HCT116 (cell line): ENCODE data around the gene URB1. TPM values are rescaled to one million over a fixed set of nuclear protein-coding genes. Genes with fewer than 3 reads are reported as not detected.

ENCODE experiments used
- ATAC-seq: fragments of 200-7000 bp; cut with Tn5 transposase; 2 replicates; pipeline ENCODE4 v1.9.1; 2020; ENCODE audit warnings: mild to moderate bottlenecking, moderate library complexity
- BruUV-seq: library from RNA; stranded (reverse); fragments of 400-500 nt; replicated peaks from 2 replicates; lab custom pipeline; 2021; lab: Mats Ljungman, UMichigan
- CTCF ChIA-PET: fragments of 300-600 bp; sonication (Branson Sonifier 250); formaldehyde crosslinking; loops from one replicate; lab custom pipeline; 2021; ENCODE audit warnings: antibody characterized with exemption; lab: Charles Lee
- POLR2A ChIA-PET: fragments of 300-600, 350-600 bp; sonication (Branson Sonifier 250); formaldehyde crosslinking; loops from one replicate; lab custom pipeline; 2021; ENCODE audit warnings: antibody characterized with exemption; lab: Charles Lee
- RAD21 ChIA-PET, 2 experiments: fragments of 300-600 bp; sonication (Branson Sonifier 250); formaldehyde crosslinking; loops; one replicate each; lab custom pipeline; 2023; ENCODE audit warnings: low total read pairs in 2 of 2; ENCODE audit not compliant: uncharacterized antibody in 2 of 2, unreplicated experiment in 2 of 2, low non-redundant PET in 1 of 2; lab: Charles Lee
- DNase-seq: peaks from one replicate; pipeline ENCODE4 v3.0.0-alpha.2; 2010; ENCODE audit warnings: low read depth, low spot score
- H2AFZ ChIP-seq: fragments of 200-600 bp; shearing (Covaris generic), sonication (generic); 2 replicates; pipeline ENCODE4 v1.6.1; 2017; ENCODE audit warnings: low read depth, mixed run types, mixed read lengths, antibody characterized with exemption, low read length; ENCODE audit not compliant: poor library complexity, severe bottlenecking
- H3K27ac ChIP-seq: 2 replicates; pipeline ENCODE4 v1.5.1; 2012; ENCODE audit warnings: low read depth, low read length
- H3K27me3 ChIP-seq: fragments of 200-600 bp; sonication (generic); 2 replicates; pipeline ENCODE4 v1.6.1; 2016; ENCODE audit warnings: mixed run types, low read length, mixed read lengths; ENCODE audit not compliant: insufficient read depth
- H3K36me3 ChIP-seq, 2 experiments: fragments of 200-500 bp in 1 of 2; fragments of 200-600 bp in 1 of 2; sonication (Bioruptor generic) in 1 of 2; sonication (generic) in 1 of 2; 2 replicates each; pipeline versions ENCODE4 v1.5.1 to v1.6.1; 2014 to 2016; ENCODE audit warnings: low read length in 2 of 2, inconsistent platforms in 1 of 2, mixed read lengths in 1 of 2, mixed run types in 1 of 2; ENCODE audit not compliant: insufficient read depth in 2 of 2, control insufficient read depth in 1 of 2
- H3K4me1 ChIP-seq, 2 experiments: fragments of 200-600 bp in 1 of 2; sonication (generic) in 1 of 2; 2 replicates each; pipeline versions ENCODE4 v1.5.1 to v1.6.1; 2012 to 2017; ENCODE audit warnings: low read length in 2 of 2, inconsistent platforms in 1 of 2, mild to moderate bottlenecking in 1 of 2, mixed read lengths in 1 of 2, mixed run types in 1 of 2, moderate library complexity in 1 of 2; ENCODE audit not compliant: insufficient read depth in 2 of 2, control insufficient read depth in 1 of 2
- H3K4me2 ChIP-seq: fragments of 200-600 bp; sonication (generic); 2 replicates; pipeline ENCODE4 v1.6.1; 2017; ENCODE audit warnings: mixed run types, low read length, mixed read lengths
- H3K4me3 ChIP-seq, 2 experiments: fragments of 200-600 bp in 1 of 2; sonication (generic) in 1 of 2; replicated peaks in 1 of 2; 2 replicates each; pipeline ENCODE4 v1.5.1; 2011 to 2016; ENCODE audit warnings: low read length in 2 of 2, control low read depth in 1 of 2, low read depth in 1 of 2, mild to moderate bottlenecking in 1 of 2, mixed read lengths in 1 of 2, mixed run types in 1 of 2
- H3K79me2 ChIP-seq: fragments of 200-600 bp; sonication (generic); 2 replicates; pipeline ENCODE4 v1.6.1; 2017; ENCODE audit warnings: mild to moderate bottlenecking, mixed run types, low read length, moderate library complexity, mixed read lengths; ENCODE audit not compliant: insufficient read depth
- H3K9ac ChIP-seq: fragments of 200-600 bp; sonication (generic); 2 replicates; pipeline ENCODE4 v1.6.1; 2016; ENCODE audit warnings: low read length, mixed read lengths
- H3K9me2 ChIP-seq: fragments of 200-600 bp; sonication (generic), shearing (Covaris generic); 2 replicates; pipeline ENCODE4 v1.6.1; 2017; ENCODE audit warnings: mixed run types, mild to moderate bottlenecking, moderate library complexity; ENCODE audit not compliant: insufficient read depth
- H3K9me3 ChIP-seq, 2 experiments: fragments of 200-500 bp in 1 of 2; fragments of 200-600 bp in 1 of 2; sonication (Bioruptor generic) in 1 of 2; sonication (generic) in 1 of 2; 2 replicates each; pipeline ENCODE4 v1.6.1; 2014 to 2017; ENCODE audit warnings: low read length in 2 of 2, mixed read lengths in 2 of 2, inconsistent platforms in 1 of 2, low read depth in 1 of 2, mild to moderate bottlenecking in 1 of 2, mixed run types in 1 of 2, moderate library complexity in 1 of 2; ENCODE audit not compliant: control insufficient read depth in 1 of 2, insufficient read depth in 1 of 2
- H4K20me1 ChIP-seq: fragments of 200-600 bp; sonication (generic), shearing (Covaris generic); 2 replicates; pipeline ENCODE4 v1.6.1; 2017; ENCODE audit warnings: mixed run types, mild to moderate bottlenecking, moderate library complexity; ENCODE audit not compliant: insufficient read depth
- CEBPB ChIP-seq: IDR thresholded peaks from 2 replicates; pipeline ENCODE4 v1.6.1; 2012; ENCODE audit warnings: low read depth
- CTCF ChIP-seq, 3 experiments: fragments of 200-600 bp in 1 of 3; sonication (generic) in 1 of 3; IDR thresholded peaks in 2 of 3; conservative IDR thresholded peaks in 1 of 3; 2 replicates each; pipeline ENCODE4 v1.5.1; 2012 to 2017; ENCODE audit warnings: low read depth in 2 of 3, low read length in 2 of 3, antibody characterized with exemption in 1 of 3, borderline replicate concordance in 1 of 3, control low read depth in 1 of 3, mild to moderate bottlenecking in 1 of 3, mixed read lengths in 1 of 3, mixed run types in 1 of 3, moderate library complexity in 1 of 3; ENCODE audit not compliant: insufficient read depth in 1 of 3
- EGR1 ChIP-seq: IDR thresholded peaks from 2 replicates; pipeline ENCODE4 v1.6.1; 2012; ENCODE audit warnings: low read depth
- EZH2 ChIP-seq: fragments of 200-600 bp; sonication (generic); IDR thresholded peaks from 2 replicates; pipeline ENCODE4 v1.6.1; 2017; ENCODE audit warnings: antibody characterized with exemption, mixed run types
- EZH2phosphoT487 ChIP-seq: fragments of 200-600 bp; IDR thresholded peaks from 2 replicates; pipeline ENCODE4 v1.6.1; 2018; ENCODE audit warnings: antibody characterized with exemption, borderline replicate concordance
- FOSL1 ChIP-seq: IDR thresholded peaks from 2 replicates; pipeline ENCODE4 v1.6.1; 2012; ENCODE audit warnings: low read depth
- POLR2A ChIP-seq: IDR thresholded peaks from 2 replicates; pipeline ENCODE4 v1.7.0; 2011; ENCODE audit warnings: borderline replicate concordance; ENCODE audit not compliant: insufficient read depth, insufficient read length; ENCODE audit errors: extremely low read depth
- POLR2AphosphoS5 ChIP-seq: IDR thresholded peaks from 2 replicates; pipeline ENCODE4 v1.6.1; 2011; ENCODE audit warnings: mild to moderate bottlenecking, low read depth, low read length, moderate library complexity
- RAD21 ChIP-seq: IDR thresholded peaks from 2 replicates; pipeline ENCODE4 v1.6.1; 2012; ENCODE audit warnings: low read depth, mild to moderate bottlenecking
- SP1 ChIP-seq: IDR thresholded peaks from 2 replicates; pipeline ENCODE4 v1.6.1; 2012; ENCODE audit warnings: low read depth
- SRF ChIP-seq: IDR thresholded peaks from 2 replicates; pipeline ENCODE4 v1.6.1; 2012; ENCODE audit warnings: low read depth
- TCF7L2 ChIP-seq: IDR thresholded peaks from 2 replicates; pipeline ENCODE4 v1.7.0; 2011; ENCODE audit warnings: borderline replicate concordance, inconsistent platforms; ENCODE audit not compliant: insufficient read depth, insufficient read length; ENCODE audit errors: extremely low read depth
- YY1 ChIP-seq: IDR thresholded peaks from 2 replicates; pipeline ENCODE4 v1.6.1; 2011; ENCODE audit warnings: low read length, low read depth, moderate library complexity, mild to moderate bottlenecking; ENCODE audit not compliant: insufficient replicate concordance; ENCODE audit errors: extremely low read depth
- ZBTB33 ChIP-seq: IDR thresholded peaks from 2 replicates; pipeline ENCODE4 v1.6.1; 2011; ENCODE audit warnings: mild to moderate bottlenecking, low read length, moderate library complexity; ENCODE audit not compliant: insufficient replicate concordance; ENCODE audit errors: extremely low read depth
- ZFX ChIP-seq: fragments of 450-650 bp; IDR thresholded peaks from 2 replicates; pipeline ENCODE4 v1.6.1; 2017
- ZNF274 ChIP-seq: fragments of 200-500 bp; sonication (Bioruptor generic); IDR thresholded peaks from 2 replicates; pipeline ENCODE4 v1.6.1; 2014; ENCODE audit warnings: mild to moderate bottlenecking, low read depth, low read length, inconsistent platforms
- intact Hi-C: fragments of 100-400 bp; cut with micrococcal nuclease; formaldehyde crosslinking; loops from 2 replicates; pipeline ENCODE4 v1.10.0; 2022
- total RNA-seq: library from RNA; stranded (reverse); gene quantifications from one replicate; pipeline ENCODE4 v1.2.1, GENCODE V29; 2021; ENCODE audit not compliant: unreplicated experiment

URB1 gene
- total RNA-seq, 1 experiment from 2014 or later = 28.3 TPM

GRCh38 chr21:32347977-32348376 is 44.8 kb downstream of the URB1 start:
- peaks cover 71 to 83% of the 10 kb centered on the region in 2 experiments for H3K36me3 ChIP-seq
- no peak overlapping the region for H2AFZ ChIP-seq
- no peak overlapping the region for H3K9ac ChIP-seq
- H3K4me1 ChIP-seq = no peaks in the 10 kb centered on the region
- ATAC-seq (no peak), DNase-seq (no peak)
- H3K27ac ChIP-seq = no peak overlapping the region
- POLR2A ChIA-PET = no interaction called here
- intact Hi-C loops = no loop called here
- H3K4me2 ChIP-seq = no peak overlapping the region
- CTCF ChIA-PET = no interaction called here
- H3K79me2 ChIP-seq = peaks cover 47% of the 10 kb centered on the region; the same call in 1 of the 2 replicates
- no peak for TF ChIP-seq EGR1
- no peak for TF ChIP-seq TCF7L2
- TF ChIP-seq YY1 = no peak
- TF ChIP-seq, all 23 proteins: peak for 0
- Histone ChIP-seq H3K27me3 (no peaks in the 10 kb centered on the region), H4K20me1 (no peaks in the 10 kb centered on the region), H3K4me3 (no peak overlapping the region), H3K9me3 (peaks cover 4 to 10% of the 10 kb centered on the region in 2 experiments; a peak in 1 of 4 replicates), H3K9me2 (no peaks in the 10 kb centered on the region)
- no TSS peak for BruUV-seq
- RAD21 ChIA-PET = no interaction called here

- H3K9me3 ChIP-seq = peaks cover 4 to 10% of the 10 kb centered on the region in 2 experiments; a peak in 1 of 4 replicates
- TF ChIP-seq EZH2 = no peak
- no peak for TF ChIP-seq ZBTB33
- TF ChIP-seq FOSL1 = no peak
- TF ChIP-seq TCF7L2 = no peak
- TF ChIP-seq CTCF (IDR thresholded peaks at IDR 0.05 in 2 of 3, conservative IDR thresholded peaks at IDR 0.05 in 1 of 3; ENCODE audit: borderline replicate concordance in 1 of 3, insufficient read depth in 1 of 3, low read depth in 2 of 3, low read length in 2 of 3) = no peak
- TF ChIP-seq SP1 = no peak
- TF ChIP-seq ZNF274 = no peak
- no peak for TF ChIP-seq POLR2A
- no peak for TF ChIP-seq CEBPB
- no peak for TF ChIP-seq ZFX
- TF ChIP-seq SRF = no peak
- no peak for TF ChIP-seq EZH2phosphoT487
- TF ChIP-seq POLR2AphosphoS5 = no peak
- TF ChIP-seq RAD21 = no peak
- TF ChIP-seq EGR1 = no peak
Measured at GRCh38 chr21:32347351-32347750, 45.5 kb downstream of the URB1 start.

More at GRCh38 chr21:32347351-32347750, 45.5 kb downstream of the URB1 start:
- ChIA-PET RAD21 (no interaction called here), POLR2A (no interaction called here), CTCF (interaction anchor here (0.6 kb wide), 1 partner anchor 253 kb away, joined by 3 read pairs; no protein-coding TSS in a partner anchor)
- Histone ChIP-seq H3K4me2 (no peak overlapping the region), H3K27ac (no peak overlapping the region), H3K36me3 (peaks cover 73 to 82% of the 10 kb centered on the region in 2 experiments), H4K20me1 (no peaks in the 10 kb centered on the region), H2AFZ (no peak overlapping the region), H3K4me3 (no peak overlapping the region), H3K4me1 (no peaks in the 10 kb centered on the region), H3K79me2 (peaks cover 47% of the 10 kb centered on the region), H3K27me3 (no peaks in the 10 kb centered on the region), H3K9ac (no peak overlapping the region), H3K9me2 (no peaks in the 10 kb centered on the region)
- intact Hi-C loops = no loop called here
- DNase-seq = no peak
- BruUV-seq = no TSS peak
- no peak for ATAC-seq
